H4 (cell line): Measurements from ENCODE around the gene MRGPRX4. TPM values are rescaled to one million over a fixed set of nuclear protein-coding genes. Genes with fewer than 3 reads are reported as not detected.
A peak's percentile ranks its signal among the peaks of the same experiment; 100 is the strongest.
"Not testable (repeated sequence)": the region's sequence is repeated elsewhere in the genome, so short reads cannot be mapped to it uniquely, and the experiment has no call there.

Experiments used
- DNase-seq: peaks from one replicate; pipeline ENCODE4 v3.0.0-alpha.2; 2015; ENCODE audit warnings: low spot score
- total RNA-seq: library from RNA; depleted of rRNA; stranded (reverse); fragments of >200 nt; shearing (Covaris generic); gene quantifications from 2 replicates; pipeline ENCODE4 v1.2.3, GENCODE V29; 2014; rRNA removed

MRGPRX4 gene
- not detected in 2 replicates for total RNA-seq

GRCh38 chr11:18172666-18173065 is at the start of gene MRGPRX4:
Gene MRGPRX4, plus strand, starts transcription at chr11:18172837. Its CDS starts 420 bp downstream, at chr11:18173257.
- no peak for DNase-seq

- DNase-seq = not testable (repeated sequence)
Observed at GRCh38 chr11:18131115-18131514, 41.5 kb upstream of the MRGPRX4 start.

- DNase-seq = no peak
Observed at GRCh38 chr11:18132341-18132740, 40.3 kb upstream of the MRGPRX4 start, which contains the start of gene MRGPRX3. Gene MRGPRX3, plus strand, starts transcription at chr11:18132571. Its CDS starts 4,632 bp downstream, at chr11:18137203.

GRCh38 chr11:18135308-18135707 is 37.3 kb upstream of the MRGPRX4 start:
- DNase-seq = no peak

- no peak for DNase-seq
Observed at GRCh38 chr11:18137186-18137800, 35.3 kb upstream of the MRGPRX4 start.

- DNase-seq = no peak
Observed at GRCh38 chr11:18140145-18140544, 32.5 kb upstream of the MRGPRX4 start.

- no peak for DNase-seq
Observed at GRCh38 chr11:18144243-18144642, 28.4 kb upstream of the MRGPRX4 start.

GRCh38 chr11:18145025-18145424 is 27.6 kb upstream of the MRGPRX4 start:
- DNase-seq = no peak

GRCh38 chr11:18145837-18146236 is 26.8 kb upstream of the MRGPRX4 start:
- no peak for DNase-seq

- DNase-seq = no peak
Observed at GRCh38 chr11:18151581-18151980, 21.1 kb upstream of the MRGPRX4 start.

- no peak for DNase-seq
Observed at GRCh38 chr11:18168372-18168771, 4.3 kb upstream of the MRGPRX4 start.

- peak; percentile 43 for DNase-seq
Observed at GRCh38 chr11:18171377-18172000, 1.1 kb upstream of the MRGPRX4 start.

- no peak for DNase-seq
Observed at GRCh38 chr11:18173225-18173866, 709 bp downstream of the MRGPRX4 start.

GRCh38 chr11:18188796-18189195 is 16.2 kb downstream of the MRGPRX4 start:
- DNase-seq = no peak

- not testable (repeated sequence) for DNase-seq
Observed at GRCh38 chr11:18189476-18190245, 17.0 kb downstream of the MRGPRX4 start.

GRCh38 chr11:18191376-18191775 is 18.7 kb downstream of the MRGPRX4 start:
- no peak for DNase-seq

GRCh38 chr11:18193010-18193409 is 20.4 kb downstream of the MRGPRX4 start:
- DNase-seq = no peak

GRCh38 chr11:18196532-18196931 is 23.9 kb downstream of the MRGPRX4 start:
- DNase-seq = no peak

- not testable (repeated sequence) for DNase-seq
Observed at GRCh38 chr11:18197738-18198137, 25.1 kb downstream of the MRGPRX4 start.

- no peak for DNase-seq
Observed at GRCh38 chr11:18203723-18204122, 31.1 kb downstream of the MRGPRX4 start.

GRCh38 chr11:18204220-18204619 is 31.6 kb downstream of the MRGPRX4 start:
- no peak for DNase-seq

GRCh38 chr11:18204771-18205170 is 32.1 kb downstream of the MRGPRX4 start:
- no peak for DNase-seq
